GM18526 (cell line): ENCODE results near the gene ADORA3.

Experiments used
- POLR2A ChIP-seq: IDR thresholded peaks from 3 replicates; pipeline ENCODE4 v1.6.1; 2011; ENCODE audit not compliant: insufficient read length; ENCODE audit errors: extremely low read depth

ADORA3 gene

GRCh38 chr1:111513410-111514020, 10.1 kb upstream of the ADORA3 start:
- no peak for TF ChIP-seq POLR2A

GRCh38 chr1:111512931-111513330, 9.5 kb upstream of the ADORA3 start:
- TF ChIP-seq POLR2A, result no peak

- no peak for TF ChIP-seq POLR2A
Measured at GRCh38 chr1:111512132-111512889, 8.9 kb upstream of the ADORA3 start.

- TF ChIP-seq POLR2A, result no peak
Measured at GRCh38 chr1:111511370-111511769, 7.9 kb upstream of the ADORA3 start.

- TF ChIP-seq POLR2A, result no peak
Measured at GRCh38 chr1:111509997-111510375, 6.6 kb upstream of the ADORA3 start.

- TF ChIP-seq POLR2A, result peak; percentile 54
Measured at GRCh38 chr1:111507411-111508201, 4.2 kb upstream of the ADORA3 start.

GRCh38 chr1:111506561-111506960, 3.1 kb upstream of the ADORA3 start:
- no peak for TF ChIP-seq POLR2A

GRCh38 chr1:111505641-111506119, 2.2 kb upstream of the ADORA3 start:
- peak; percentile 29 for TF ChIP-seq POLR2A

GRCh38 chr1:111504097-111504496, 664 bp upstream of the ADORA3 start:
- no peak for TF ChIP-seq POLR2A

GRCh38 chr1:111501645-111502044, 1.8 kb downstream of the ADORA3 start:
- no peak for TF ChIP-seq POLR2A

GRCh38 chr1:111499026-111499785, 4.2 kb downstream of the ADORA3 start:
- TF ChIP-seq POLR2A, result no peak

GRCh38 chr1:111497592-111497991, 5.8 kb downstream of the ADORA3 start:
- TF ChIP-seq POLR2A, result no peak

- no peak for TF ChIP-seq POLR2A
Measured at GRCh38 chr1:111496398-111496797, 7.0 kb downstream of the ADORA3 start.

- no peak for TF ChIP-seq POLR2A
Measured at GRCh38 chr1:111491070-111491469, 12.4 kb downstream of the ADORA3 start.

- no peak for TF ChIP-seq POLR2A
Measured at GRCh38 chr1:111490220-111490619, 13.2 kb downstream of the ADORA3 start.
